SK-N-MC (cell line): ENCODE data around the gene ZNRF3.

Experiments used
- EZH2 ChIP-seq: fragments of 200-600 bp; sonication (generic); IDR thresholded peaks from one replicate; pipeline ENCODE4 v1.6.1; 2017; ENCODE audit warnings: antibody characterized with exemption
- POLR2AphosphoS5 ChIP-seq: IDR thresholded peaks from 2 replicates; pipeline ENCODE4 v1.6.1; 2012; ENCODE audit warnings: mild to moderate bottlenecking, low read depth, low read length, borderline replicate concordance

DNA sequence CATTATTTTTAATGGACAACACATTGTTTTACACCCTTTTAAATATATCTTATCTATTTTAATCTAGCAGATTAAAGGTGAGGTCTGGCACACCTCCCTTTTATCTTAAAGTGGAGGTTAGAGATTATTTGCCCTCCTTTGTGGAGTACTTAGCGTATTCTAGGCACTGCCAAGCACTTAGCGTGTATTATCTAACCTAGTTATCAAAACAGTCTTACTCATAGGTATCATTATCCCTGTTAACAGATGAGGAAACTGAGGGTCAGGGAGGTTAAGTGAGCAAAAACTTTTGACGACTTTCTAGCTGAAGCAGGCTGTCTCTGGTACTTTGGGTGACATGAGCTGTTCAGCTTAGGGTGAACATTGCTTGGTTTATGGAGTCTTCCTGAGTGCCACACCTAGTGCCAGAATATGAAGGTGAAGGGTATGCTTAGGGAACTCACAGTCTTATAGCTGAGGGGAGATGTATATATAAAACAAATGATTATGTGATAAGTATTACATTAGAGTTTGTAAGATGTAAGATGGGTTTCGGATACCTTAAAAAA is 55.0 kb downstream of the ZNRF3 start:
- TF ChIP-seq POLR2AphosphoS5 (no peak), EZH2 (no peak)
